Activated T-cell treated with anti-CD3 and anti-CD28 coated beads, Interleukin-2, amount 50 U/mL, for 48 hours (primary cell): ENCODE data around the gene TMOD3.

Source experiments
- DNase-seq, 2 experiments: peaks; one replicate each; pipeline ENCODE4 v3.0.0-alpha.2; 2020

Gene TMOD3

DNA sequence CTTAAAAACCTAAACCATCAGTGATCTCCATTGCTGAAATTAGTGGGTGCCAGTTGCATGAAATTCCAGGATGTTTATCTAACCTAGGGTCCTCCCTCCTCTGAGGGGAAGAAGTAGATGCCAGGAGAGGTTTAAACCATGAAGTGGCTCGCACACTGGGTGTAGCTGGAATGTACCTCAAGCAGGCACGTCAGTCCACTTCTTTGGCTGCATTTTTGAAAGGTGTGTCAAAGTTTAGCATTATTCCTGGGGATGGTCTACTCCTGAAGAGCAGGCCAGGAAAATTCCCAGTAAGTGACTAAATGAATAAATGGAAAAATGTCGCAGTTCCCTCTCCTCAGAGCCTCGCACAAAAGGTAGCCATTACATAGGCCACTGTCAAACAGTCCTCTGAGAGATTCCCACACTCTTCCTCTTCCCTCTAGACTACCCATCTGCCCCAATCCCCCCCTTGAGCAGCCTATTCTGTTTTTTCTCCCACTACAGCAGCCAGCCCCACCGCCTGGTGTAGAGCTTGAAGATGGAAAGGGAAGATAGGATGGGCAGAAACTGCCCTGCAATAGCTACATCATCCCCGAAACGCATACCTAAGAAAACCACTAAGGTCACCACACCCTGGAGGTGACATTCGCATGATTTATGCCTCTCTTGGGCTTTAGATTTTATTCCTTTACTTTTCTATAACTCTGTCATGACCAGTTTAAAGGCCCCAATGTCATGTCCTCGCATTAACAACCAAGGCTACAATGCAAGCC is 655 bp upstream of the TMOD3 start:
- no peak for DNase-seq

DNA sequence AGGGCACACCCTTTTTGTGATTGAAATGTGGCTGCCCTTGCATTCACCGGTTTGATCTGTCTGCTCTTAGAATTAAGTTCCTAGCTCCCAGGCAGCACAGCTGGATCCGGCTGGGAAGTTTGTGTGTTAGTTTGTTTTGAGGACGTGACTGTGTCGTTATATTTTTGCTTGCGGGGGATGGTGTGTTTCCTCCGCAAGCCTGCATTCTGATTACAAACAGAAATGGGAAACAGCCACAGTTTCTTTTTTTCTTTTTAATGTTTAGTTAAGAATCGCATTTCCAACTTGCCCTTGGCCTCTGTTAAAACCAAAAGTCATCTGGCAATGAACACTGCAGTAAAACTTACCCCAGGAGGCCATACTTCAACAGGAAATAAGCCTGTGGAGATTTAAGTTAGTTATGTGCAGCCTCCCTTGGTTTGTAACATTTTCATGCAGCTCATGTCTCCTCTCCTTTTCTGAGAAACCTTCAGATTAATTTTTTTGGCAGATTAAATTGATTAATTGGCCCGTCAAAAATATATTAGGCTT is 888 bp downstream of the TMOD3 start:
- DNase-seq = no peak

GRCh38 chr15:51833772-51834171 is 4.3 kb downstream of the TMOD3 start:
- DNase-seq = no peak

GRCh38 chr15:51837792-51838251 is 8.4 kb downstream of the TMOD3 start:
- no peak for DNase-seq

DNA sequence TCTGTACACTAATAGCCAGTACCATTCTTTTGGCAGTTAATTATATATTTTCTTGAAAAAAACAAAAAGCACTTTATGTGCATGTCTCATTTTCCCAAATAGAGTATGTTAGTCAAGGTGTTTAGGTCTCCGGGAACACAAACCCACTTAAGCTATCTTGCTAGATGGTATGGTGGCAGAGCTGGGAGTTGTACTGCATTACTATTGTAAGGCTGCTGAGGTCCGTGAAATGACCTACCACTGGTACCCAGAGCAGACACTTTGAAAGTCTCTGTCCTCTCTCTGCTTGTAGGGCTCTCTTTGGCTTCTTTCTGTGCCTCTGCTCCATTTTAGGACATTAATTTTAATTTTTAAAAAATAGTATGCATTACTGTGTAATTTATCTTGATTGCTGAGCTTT is 8.8 kb downstream of the TMOD3 start:
- no peak for DNase-seq

GRCh38 chr15:51840692-51841091 is 11.2 kb downstream of the TMOD3 start:
- no peak for DNase-seq

- no peak for DNase-seq
Observed at GRCh38 chr15:51841406-51842040, 12.1 kb downstream of the TMOD3 start.

DNA sequence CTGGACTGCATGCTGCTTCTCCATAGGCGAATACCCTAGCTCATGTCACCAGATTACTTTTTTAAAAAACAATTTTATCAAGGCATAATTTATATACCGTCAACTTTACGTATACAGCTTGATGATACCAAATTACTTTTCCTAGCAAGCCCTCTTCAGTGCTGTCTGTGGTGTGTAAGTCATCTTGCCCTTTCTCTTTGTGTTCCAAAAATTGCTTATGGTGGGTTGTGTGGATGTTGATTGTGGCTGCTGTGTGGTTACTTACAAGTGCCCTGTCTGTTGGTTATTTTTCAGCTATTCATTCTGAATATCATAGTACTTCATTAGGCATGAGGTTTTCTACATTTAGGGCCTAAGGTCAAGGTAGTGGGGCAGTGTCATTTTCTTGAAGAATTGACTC is 12.8 kb downstream of the TMOD3 start:
- DNase-seq = no peak

- peak in 1 of 2 experiments; percentile 39 for DNase-seq
Observed at GRCh38 chr15:51842852-51843737, 13.6 kb downstream of the TMOD3 start.

GRCh38 chr15:51844747-51845426 is 15.4 kb downstream of the TMOD3 start:
- no peak for DNase-seq

DNA sequence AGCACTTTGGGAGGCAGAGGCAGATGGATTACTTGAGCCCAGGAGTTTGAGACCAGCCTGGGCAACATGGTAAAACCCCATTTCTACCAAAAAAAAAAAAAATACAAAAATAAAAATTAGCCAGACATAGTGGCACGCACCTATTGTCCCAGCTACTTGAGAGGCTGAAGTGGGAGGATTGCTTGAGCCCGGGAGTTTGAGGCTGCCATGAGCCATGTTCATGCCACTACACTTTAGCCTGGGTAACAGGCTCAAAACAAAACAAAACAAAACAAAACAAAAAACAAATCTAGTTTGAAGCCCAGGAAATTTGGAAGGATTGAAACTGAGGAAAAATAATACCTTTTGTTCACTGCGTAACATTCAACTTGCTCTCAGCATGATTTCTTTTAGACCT is 16.6 kb downstream of the TMOD3 start:
- DNase-seq = no peak

DNA sequence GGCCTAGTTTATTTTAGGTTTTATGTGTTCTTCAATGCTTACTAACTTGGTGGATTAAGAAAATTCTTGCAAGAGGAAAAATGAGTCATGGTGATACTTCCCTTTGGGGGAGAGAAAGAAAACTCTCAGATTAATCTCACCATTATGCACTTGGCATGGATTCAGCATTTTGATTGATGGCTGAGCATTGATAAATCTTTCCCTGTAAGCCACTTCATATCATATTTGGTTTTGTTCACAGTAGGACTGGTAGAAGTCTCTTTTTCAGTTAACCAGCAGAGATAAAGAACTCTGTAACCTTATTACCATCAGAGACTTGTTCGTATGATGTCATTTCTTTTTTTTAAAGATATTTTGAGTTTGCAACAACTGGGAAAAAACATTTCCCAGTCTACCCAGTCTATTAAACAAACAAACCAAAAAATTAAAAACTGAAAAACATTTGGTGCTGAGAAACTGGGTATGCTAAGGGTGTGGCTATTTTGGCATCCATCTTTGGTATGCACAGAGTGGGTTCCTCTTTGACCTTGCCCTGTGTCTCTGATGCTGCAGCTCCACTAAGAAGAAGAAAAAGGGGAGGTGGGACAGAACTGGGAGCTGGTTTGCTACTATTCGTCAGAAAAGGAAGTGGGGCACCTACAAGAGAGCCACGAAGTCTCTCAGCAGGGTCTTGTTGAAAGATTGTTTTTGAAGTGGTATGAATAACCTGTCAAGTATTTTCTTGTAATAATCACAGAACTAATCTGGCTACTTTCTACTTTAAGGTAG is 17.2 kb downstream of the TMOD3 start:
- no peak for DNase-seq

GRCh38 chr15:51848811-51849210 is 19.4 kb downstream of the TMOD3 start:
- no peak for DNase-seq

GRCh38 chr15:51849860-51850259 is 20.4 kb downstream of the TMOD3 start:
- DNase-seq = no peak

DNA sequence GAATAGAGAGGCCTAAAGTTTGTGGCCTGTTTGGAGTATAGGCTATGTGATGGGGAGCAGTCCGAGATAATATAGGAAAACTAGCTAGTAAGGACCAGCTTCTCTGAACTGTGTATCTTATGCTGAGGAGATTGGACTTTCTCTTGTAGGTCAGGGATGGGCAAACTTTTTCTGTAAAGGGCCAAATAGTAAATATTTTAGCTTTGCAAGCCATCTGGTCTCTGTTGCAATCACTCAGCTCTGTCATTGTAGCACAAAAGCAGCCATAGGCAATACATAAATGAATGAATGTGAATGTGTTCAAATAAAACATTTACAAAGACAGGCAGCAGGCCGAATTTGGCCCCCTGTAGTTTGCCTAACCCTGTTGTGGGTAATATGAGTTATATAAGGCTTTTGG is 24.5 kb downstream of the TMOD3 start:
- no peak for DNase-seq

- DNase-seq = no peak
Observed at GRCh38 chr15:51855612-51856011, 26.2 kb downstream of the TMOD3 start.

- DNase-seq = no peak
Observed at GRCh38 chr15:51856714-51857380, 27.4 kb downstream of the TMOD3 start.

GRCh38 chr15:51861557-51862359 is 32.3 kb downstream of the TMOD3 start:
- peak; percentile 58 to 67 for DNase-seq

DNA sequence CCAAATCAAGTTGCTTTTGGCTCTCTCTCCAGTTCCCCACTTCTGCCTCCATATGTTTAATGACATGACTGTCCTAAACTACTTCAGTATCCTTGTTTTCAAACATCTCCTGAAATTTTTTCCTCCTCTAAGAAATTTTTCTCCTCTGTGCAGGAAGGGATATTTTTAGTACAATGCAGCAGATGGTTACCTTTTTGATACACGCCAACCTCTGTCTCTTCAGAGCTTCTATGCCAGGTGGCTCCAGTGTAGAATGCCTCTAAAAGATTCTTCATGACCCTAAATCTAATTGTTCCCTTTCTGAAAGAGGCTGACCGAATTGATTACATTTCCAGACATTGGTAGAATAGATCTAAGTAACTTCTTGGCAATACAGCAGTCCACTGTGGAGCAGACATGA is 33.7 kb downstream of the TMOD3 start:
- DNase-seq = no peak

DNA sequence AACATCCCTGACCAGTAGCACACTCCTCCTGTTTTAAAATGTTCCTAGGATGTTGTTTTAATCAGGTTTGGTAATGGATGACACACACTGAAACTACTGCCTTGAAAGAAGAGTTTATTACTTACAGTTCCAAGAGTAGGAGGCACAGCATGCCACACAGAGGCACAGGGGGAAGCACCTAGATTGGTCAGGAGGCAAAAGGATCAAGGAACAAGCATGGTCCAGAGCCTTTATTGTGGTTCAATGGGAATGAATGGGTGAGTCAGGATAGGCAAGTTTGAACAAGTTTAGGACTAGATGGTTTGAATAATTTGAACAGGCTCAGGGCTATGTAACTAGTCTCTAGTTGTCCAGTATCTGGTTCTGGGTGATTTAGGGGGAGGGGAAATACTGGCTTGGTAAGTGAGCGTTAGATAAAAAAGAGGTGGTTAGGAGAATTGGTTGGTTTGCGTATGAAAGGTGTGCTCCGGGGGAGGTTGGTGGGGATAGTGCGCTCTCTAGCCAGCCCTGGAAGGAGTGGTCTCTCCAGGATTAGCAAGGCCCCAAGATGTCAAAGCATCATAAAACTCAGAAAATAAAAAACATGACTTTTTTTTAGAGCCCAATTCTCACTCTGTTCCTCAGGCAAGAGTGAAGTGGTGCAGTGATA is 35.1 kb downstream of the TMOD3 start:
- DNase-seq = peak in 1 of 2 experiments; percentile 47
